GM12891 (cell line): ENCODE results near the gene CADM2.

ENCODE experiments used
- POLR2A ChIP-seq: IDR thresholded peaks from 2 replicates; pipeline ENCODE4 v1.6.1; 2011; ENCODE audit warnings: low read depth, low read length, control low read depth
- POLR2AphosphoS5 ChIP-seq: IDR thresholded peaks from 2 replicates; pipeline ENCODE4 v1.6.1; 2011; ENCODE audit warnings: low read depth, low read length, control low read depth

DNA sequence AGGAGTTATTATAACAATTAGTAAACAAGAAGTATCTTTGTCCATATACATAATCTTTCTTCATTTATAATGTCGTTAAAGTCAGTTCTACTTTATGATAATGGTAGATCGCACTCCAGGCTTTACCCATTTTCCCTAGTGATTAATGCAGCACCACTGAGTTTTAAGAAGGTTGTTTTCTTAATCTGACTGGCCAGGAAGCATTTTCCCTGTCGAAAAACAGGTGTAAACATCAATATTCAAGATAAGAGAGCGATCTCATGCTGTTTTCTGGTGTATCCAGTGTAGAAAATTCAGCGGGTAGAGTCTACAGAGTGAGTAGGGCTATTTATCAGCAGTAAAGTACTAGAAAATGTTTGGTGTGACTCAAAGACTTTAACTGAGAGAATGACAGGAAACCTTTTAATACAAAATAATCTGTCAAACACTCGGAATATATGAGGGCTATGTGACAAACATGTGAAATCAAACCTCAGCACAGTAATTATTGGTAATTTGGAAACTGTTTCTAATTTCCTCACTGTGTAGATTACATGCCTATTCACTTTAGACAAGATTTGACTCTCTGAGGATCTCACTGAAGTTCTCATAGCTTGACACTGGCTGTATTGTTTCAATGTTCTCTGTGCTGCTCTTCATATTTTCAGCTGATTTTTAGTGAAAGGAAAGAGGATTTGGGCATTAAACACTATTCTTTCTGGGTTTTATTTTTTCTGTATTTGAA lies 1019.0 kb downstream of the CADM2 start:
- no peak for TF ChIP-seq POLR2AphosphoS5
- TF ChIP-seq POLR2A = no peak
